ENCODE data around the gene CCDC88B.
"Not testable (repeated sequence)": the region's sequence is repeated elsewhere in the genome, so short reads cannot be mapped to it uniquely, and the experiment has no call there.

The CCDC88B gene

GRCh38 chr11:64322925-64323260 lies 17.1 kb upstream of the CCDC88B start:
- no peaks in the 10 kb centered on the region for H4K20me1 ChIP-seq (ENCODE audit: insufficient read depth, low read length)
- no peak overlapping the region for H3K27ac ChIP-seq (ENCODE audit: low read length)
- H3K9ac ChIP-seq (ENCODE audit: low read length), result no peak overlapping the region
- H3K4me3 ChIP-seq (ENCODE audit: low read length), result no peak overlapping the region
- no peak overlapping the region for H2AFZ ChIP-seq (ENCODE audit: low read depth, low read length)
- no peak for TF ChIP-seq CTCF (IDR thresholded peaks at IDR 0.05; ENCODE audit: low read depth, low read length)
- TF ChIP-seq EZH2phosphoT487 (IDR thresholded peaks at IDR 0.05; ENCODE audit: low read depth), result no peak
- H3K4me1 ChIP-seq (ENCODE audit: low read length), result peaks cover 6% of the 10 kb centered on the region
- no peak overlapping the region for H3K4me2 ChIP-seq (ENCODE audit: low read length)
- no peaks in the 10 kb centered on the region for H3K27me3 ChIP-seq (ENCODE audit: low read depth, low read length)
- H3K9me3 ChIP-seq (ENCODE audit: insufficient read depth, low read length), result no peaks in the 10 kb centered on the region
- peaks cover 11% of the 10 kb centered on the region; the same call in 1 of the 2 replicates for H3K79me2 ChIP-seq (ENCODE audit: low read length)
- H3K36me3 ChIP-seq (replicated peaks; ENCODE audit: low read depth, low read length), result peaks cover 13% of the 10 kb centered on the region

- Histone ChIP-seq H3K4me3 (ENCODE audit: low read length) (no peak overlapping the region), H3K9ac (ENCODE audit: low read length) (no peak overlapping the region), H3K4me2 (ENCODE audit: low read length) (no peak overlapping the region), H3K9me3 (ENCODE audit: insufficient read depth, low read length) (no peaks in the 10 kb centered on the region), H3K4me1 (ENCODE audit: low read length) (peaks cover 6% of the 10 kb centered on the region), H4K20me1 (ENCODE audit: insufficient read depth, low read length) (no peaks in the 10 kb centered on the region), H3K27me3 (ENCODE audit: low read depth, low read length) (no peaks in the 10 kb centered on the region), H3K27ac (ENCODE audit: low read length) (no peak overlapping the region), H3K36me3 (replicated peaks; ENCODE audit: low read depth, low read length) (peaks cover 13% of the 10 kb centered on the region), H2AFZ (ENCODE audit: low read depth, low read length) (no peak overlapping the region), H3K79me2 (ENCODE audit: low read length) (peaks cover 8% of the 10 kb centered on the region; the same call in 1 of the 2 replicates)
- TF ChIP-seq CTCF (IDR thresholded peaks at IDR 0.05; ENCODE audit: low read depth, low read length) (no peak), EZH2phosphoT487 (IDR thresholded peaks at IDR 0.05; ENCODE audit: low read depth) (no peak)
These were observed 16.6 kb upstream of the CCDC88B start for GRCh38 chr11:64323373-64323772.

DNA sequence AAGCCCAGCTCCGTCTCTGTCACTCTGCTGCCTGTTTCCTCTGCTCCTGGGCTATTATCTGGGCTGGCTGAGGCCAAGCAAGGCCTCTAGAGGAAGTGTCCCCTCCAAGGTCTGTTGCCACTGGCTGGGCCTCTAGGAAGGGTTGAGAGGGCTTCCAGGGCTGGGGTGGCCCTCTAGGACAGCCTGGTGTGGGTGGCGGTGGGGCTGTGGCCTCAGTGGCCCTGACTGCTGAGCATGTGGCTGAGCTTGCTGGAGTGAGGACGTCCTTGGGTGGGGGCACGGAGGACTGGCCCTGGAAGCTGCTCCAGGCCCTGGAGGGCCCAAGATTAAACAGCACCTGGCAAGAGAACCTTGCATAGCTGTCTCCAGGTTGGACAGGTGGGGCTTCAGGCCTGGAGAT lies 16.0 kb upstream of the CCDC88B start:
- H3K27ac ChIP-seq (ENCODE audit: low read length); H3K4me3 ChIP-seq (ENCODE audit: low read length); H3K9me3 ChIP-seq (ENCODE audit: insufficient read depth, low read length); H3K4me2 ChIP-seq (ENCODE audit: low read length); H3K79me2 ChIP-seq (ENCODE audit: low read length); H3K9ac ChIP-seq (ENCODE audit: low read length); H2AFZ ChIP-seq (ENCODE audit: low read depth, low read length); H3K4me1 ChIP-seq (ENCODE audit: low read length); H3K27me3 ChIP-seq (ENCODE audit: low read depth, low read length); H4K20me1 ChIP-seq (ENCODE audit: insufficient read depth, low read length): not testable (repeated sequence)
- H3K36me3 ChIP-seq (replicated peaks; ENCODE audit: low read depth, low read length), result peaks cover 13% of the 10 kb centered on the region

DNA sequence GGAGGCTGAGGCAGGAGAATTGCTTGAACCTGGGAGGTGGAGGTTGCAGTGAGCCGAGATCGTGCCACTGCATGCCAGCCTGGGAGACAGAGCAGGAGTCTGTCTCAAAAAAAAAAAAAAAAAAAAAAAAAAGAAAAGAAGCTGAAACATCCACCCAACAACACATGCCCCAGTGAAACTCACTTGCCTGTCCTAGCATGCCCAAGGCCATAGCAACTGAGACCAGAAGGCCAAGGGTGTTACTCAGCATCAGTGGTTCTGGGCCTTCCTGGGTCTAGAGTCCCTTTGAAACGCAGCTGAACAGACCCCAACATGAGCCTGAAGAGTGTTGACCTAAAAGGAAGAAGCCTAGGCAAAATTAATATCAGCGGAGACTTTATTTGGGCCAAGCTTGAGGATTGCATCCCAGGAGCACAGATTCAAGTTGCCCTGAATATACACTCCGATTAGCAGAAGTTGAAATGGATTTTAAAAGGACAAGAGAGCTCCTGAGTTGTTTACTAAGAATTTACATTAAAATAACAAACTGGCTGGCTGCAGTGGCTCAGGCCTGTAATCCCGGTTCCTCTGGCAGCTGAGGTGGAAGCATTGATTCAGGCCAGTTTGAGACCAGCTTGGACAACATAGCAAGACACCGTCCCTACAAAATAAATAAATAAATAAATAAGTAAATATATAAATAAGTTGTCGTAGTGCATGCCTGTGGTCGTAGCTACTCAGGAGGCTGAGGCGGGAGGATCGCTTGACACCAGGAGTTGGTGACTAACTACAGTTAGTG lies 15.1 kb upstream of the CCDC88B start:
- TF ChIP-seq CTCF (IDR thresholded peaks at IDR 0.05; ENCODE audit: low read depth, low read length), result no peak
- no peak for TF ChIP-seq EZH2phosphoT487 (IDR thresholded peaks at IDR 0.05; ENCODE audit: low read depth)
- no peaks in the 10 kb centered on the region for H3K27me3 ChIP-seq (ENCODE audit: low read depth, low read length)
- H3K9me3 ChIP-seq (ENCODE audit: insufficient read depth, low read length), result no peaks in the 10 kb centered on the region
- H3K27ac ChIP-seq (ENCODE audit: low read length), result no peak overlapping the region
- H2AFZ ChIP-seq (ENCODE audit: low read depth, low read length), result no peak overlapping the region
- no peaks in the 10 kb centered on the region for H3K79me2 ChIP-seq (ENCODE audit: low read length)
- H3K4me1 ChIP-seq (ENCODE audit: low read length), result no peaks in the 10 kb centered on the region
- H3K4me2 ChIP-seq (ENCODE audit: low read length), result no peak overlapping the region
- H3K4me3 ChIP-seq (ENCODE audit: low read length), result no peak overlapping the region
- H3K9ac ChIP-seq (ENCODE audit: low read length), result no peak overlapping the region
- H4K20me1 ChIP-seq (ENCODE audit: insufficient read depth, low read length), result no peaks in the 10 kb centered on the region
- peaks cover 13% of the 10 kb centered on the region for H3K36me3 ChIP-seq (replicated peaks; ENCODE audit: low read depth, low read length)

All from OCI-LY3 (cell line).